ENCODE data around the gene TDG.

GRCh38 chr12:104026841-104027599, 61.3 kb downstream of the TDG start:
- TF ChIP-seq, protein P1, sequence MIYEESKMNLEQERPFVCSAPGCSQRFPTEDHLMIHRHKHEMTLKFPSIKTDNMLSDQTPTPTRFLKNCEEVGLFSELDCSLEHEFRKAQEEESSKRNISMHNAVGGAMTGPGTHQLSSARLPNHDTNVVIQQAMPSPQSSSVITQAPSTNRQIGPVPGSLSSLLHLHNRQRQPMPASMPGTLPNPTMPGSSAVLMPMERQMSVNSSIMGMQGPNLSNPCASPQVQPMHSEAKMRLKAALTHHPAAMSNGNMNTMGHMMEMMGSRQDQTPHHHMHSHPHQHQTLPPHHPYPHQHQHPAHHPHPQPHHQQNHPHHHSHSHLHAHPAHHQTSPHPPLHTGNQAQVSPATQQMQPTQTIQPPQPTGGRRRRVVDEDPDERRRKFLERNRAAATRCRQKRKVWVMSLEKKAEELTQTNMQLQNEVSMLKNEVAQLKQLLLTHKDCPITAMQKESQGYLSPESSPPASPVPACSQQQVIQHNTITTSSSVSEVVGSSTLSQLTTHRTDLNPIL (CRISPR knock-in tag; IDR thresholded peaks at IDR 0.05; ENCODE audit: low read depth), result no peak
- TF ChIP-seq ZNF565 (CRISPR knock-in tag; conservative IDR thresholded peaks at IDR 0.05; ENCODE audit: low read depth), result no peak
- TF ChIP-seq ZFP3 (CRISPR knock-in tag; IDR thresholded peaks at IDR 0.05), result no peak
- TF ChIP-seq ARNTL (CRISPR knock-in tag; IDR thresholded peaks at IDR 0.05; ENCODE audit: borderline replicate concordance, low read depth), result no peak
- TF ChIP-seq ZFP30 (CRISPR knock-in tag; IDR thresholded peaks at IDR 0.05), result no peak
- no peak for TF ChIP-seq ZNF8 (CRISPR knock-in tag; IDR thresholded peaks at IDR 0.05)
- TF ChIP-seq ESRRG (CRISPR knock-in tag; IDR thresholded peaks at IDR 0.05), result no peak
- no peak for TF ChIP-seq RARB (CRISPR knock-in tag; IDR thresholded peaks at IDR 0.05)
- TF ChIP-seq PPARA (CRISPR knock-in tag; IDR thresholded peaks at IDR 0.05; ENCODE audit: borderline replicate concordance), result no peak
- TF ChIP-seq ZC3H10 (CRISPR knock-in tag; IDR thresholded peaks at IDR 0.05), result no peak
- no peak for TF ChIP-seq GLIS3 (CRISPR knock-in tag; IDR thresholded peaks at IDR 0.05)
- no peak for TF ChIP-seq OSR1 (CRISPR knock-in tag; IDR thresholded peaks at IDR 0.05)
- TF ChIP-seq PATZ1 (CRISPR knock-in tag; IDR thresholded peaks at IDR 0.05; ENCODE audit: borderline replicate concordance), result no peak
- TF ChIP-seq BACH2 (CRISPR knock-in tag; IDR thresholded peaks at IDR 0.05; ENCODE audit: borderline replicate concordance), result no peak

Data from SK-N-SH treated with all-trans-retinoic acid at 6 μM for 48 hours (cell line).